SKM-1 treated with dmso at 0.1 percent for 144 hours (cell line): ENCODE data around the gene DOK6.

Experiments
- DNase-seq: peaks from one replicate; lab custom pipeline; 2025; ENCODE audit not compliant: unreplicated experiment; lab: John Stamatoyannopoulos, UW

The DOK6 gene

GRCh38 chr18:69537183-69537582, 136.5 kb downstream of the DOK6 start:
- DNase-seq = no peak

DNA sequence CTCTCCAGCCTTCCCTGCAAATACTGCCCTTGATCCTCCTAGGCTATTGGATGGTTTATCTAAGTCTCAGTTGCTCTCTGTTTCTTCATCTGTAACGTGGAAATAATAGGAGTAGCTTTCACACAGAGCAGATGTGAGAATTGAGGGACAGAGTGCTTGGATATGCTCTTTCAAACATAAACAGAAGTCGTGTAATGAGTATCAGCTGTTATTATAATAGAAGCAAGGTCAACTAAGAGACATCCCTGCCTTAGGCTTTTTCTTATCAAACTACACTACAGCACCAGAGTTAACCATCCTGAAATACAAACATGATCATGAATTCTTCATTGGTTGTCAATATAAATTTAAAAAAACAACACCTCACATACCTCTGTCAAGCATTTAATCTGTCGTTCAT, 138.2 kb downstream of the DOK6 start:
- DNase-seq = no peak

DNA sequence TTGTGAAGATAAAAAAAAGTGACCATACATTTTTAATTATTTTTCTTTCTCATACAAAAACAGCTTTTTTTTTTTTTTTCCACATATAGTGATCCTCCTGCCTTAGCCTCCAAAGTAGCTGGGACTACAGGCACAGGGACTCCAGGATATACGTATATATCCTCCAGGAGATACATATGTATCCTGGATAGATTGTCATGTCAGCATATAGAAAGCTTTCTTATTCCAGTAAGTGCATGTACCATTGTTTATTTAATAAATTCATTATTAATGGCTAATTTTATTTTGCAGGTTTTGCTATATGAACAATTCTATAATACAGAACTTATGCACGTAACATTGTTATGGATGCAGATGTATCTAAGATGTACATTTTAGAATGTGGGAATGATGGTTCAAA, 138.7 kb downstream of the DOK6 start:
- DNase-seq = no peak

- DNase-seq = no peak
These were observed 155.5 kb downstream of the DOK6 start for GRCh38 chr18:69556228-69556627.

DNA sequence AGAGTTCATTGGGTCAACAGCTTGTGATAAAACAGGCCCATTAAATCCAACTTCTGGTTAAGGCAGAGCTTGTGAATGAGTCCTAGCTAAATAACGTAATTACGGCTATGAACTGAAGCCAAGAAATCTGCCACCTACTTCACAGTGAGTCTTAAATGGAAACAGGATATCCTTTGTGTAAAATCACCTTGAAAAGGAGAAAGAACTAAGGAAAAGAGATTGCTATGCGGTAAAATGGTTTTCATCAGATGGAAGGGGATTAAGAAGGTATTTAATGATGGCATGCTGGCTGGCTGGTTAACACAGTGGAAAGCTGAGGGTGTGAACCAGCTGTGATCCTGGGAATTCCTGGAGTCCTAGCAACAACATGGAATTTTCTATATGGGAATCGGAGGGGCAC, 156.6 kb downstream of the DOK6 start:
- DNase-seq = no peak

DNA sequence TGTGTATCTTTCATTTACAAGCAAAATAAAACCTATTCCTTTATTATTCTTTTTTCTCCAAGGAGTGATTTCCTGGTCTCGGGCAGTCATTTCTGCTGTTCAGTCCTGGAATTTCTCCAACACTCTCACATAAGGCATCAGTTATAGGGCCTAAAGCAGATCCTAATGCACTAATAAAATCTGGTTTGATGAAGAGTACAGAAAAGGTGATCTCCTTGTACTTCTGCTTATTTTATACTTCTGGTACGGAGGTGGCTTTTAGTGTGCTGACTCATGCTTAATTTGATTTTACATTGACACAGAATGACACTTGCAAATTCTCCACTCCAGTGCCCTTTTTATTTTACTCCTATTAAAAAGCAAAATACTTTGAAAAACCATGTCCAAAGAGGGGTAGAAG, 157.4 kb downstream of the DOK6 start:
- no peak for DNase-seq

DNA sequence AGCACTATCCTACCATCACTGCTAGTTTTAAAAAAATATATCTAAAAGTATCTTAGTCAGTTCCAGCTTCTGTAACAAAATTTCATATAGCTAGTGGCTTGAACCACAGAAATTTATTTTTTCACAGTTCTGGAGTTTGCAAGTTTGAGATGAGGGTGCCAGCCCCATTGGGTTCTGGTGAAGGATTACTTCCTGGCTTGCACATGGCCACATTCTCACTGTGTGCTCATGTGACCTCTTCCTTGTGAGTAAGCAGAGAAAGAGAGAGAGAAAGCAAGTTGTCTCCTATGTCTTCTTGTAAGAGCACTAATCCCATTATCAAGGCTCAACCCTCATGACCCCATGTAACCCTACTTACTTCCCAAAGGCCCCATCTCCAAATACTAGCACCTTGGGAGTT, 158.9 kb downstream of the DOK6 start:
- no peak for DNase-seq

DNA sequence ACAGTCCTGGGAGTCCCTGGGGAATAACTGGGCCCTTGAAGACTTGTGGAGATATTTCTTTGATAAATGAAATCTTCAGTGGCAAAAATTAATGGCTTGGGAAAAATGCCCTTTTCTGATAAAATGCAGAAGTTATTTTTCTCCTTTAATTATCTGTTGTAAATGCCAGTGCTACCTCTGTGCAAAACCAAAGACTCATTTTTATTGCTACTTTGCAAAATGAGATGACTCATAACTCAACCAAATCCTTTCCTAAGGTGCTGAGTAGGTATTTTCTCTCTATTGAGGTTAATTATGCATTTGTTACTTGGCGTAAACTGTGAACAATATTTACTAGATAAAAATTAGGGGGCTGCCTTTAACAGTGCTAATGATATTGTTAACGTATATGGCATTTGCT, 163.9 kb downstream of the DOK6 start:
- no peak for DNase-seq

DNA sequence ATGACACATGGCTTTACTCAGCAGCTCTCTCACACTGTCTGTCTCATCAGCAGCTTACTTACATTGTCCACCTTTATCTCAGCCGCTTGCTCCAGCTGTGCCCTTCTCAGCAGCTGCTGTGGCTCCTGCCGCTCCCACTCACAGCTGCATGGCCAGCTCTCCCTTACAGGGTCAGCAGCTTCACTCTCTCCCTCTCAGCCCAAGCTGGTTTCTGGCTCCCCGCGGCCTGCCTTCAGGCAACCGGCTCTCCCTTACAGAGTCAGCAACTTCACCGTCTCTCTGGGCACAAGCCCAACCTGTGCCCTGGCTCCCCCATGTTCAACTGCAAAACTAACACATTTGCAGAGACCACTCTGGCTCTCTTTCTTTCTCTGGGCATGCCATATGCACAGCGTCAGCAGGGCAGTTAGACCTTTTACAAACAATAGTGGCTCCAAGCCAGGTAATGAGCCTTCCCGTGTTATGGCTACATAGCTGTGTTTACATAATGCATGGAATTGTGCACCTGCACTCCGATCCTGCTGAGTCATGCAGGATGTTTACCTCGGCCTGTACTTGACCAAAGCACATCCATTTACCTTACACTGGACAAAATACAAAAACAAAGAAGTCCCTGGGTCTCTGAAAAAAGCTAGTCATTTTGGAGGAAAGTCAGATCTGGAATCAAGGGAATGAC, 167.3 kb downstream of the DOK6 start:
- no peak for DNase-seq

DNA sequence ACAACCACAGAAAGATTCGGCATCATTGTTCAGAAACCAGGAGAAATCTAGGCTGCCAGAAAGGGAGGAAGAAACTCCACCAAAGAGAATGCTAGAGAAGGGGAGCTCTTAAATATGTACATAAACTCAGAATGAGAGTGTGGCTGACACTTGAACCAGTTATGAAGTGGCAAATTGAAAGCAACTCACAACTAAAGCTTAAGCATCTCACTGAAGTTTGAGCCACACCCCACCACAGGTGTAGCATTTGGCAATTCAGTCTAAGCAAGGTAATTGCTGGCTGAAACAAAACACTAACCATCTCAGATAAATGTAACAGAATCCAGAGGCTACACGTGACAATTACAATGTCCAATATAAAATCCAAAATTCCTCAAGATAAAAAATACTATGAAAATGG, 168.4 kb downstream of the DOK6 start:
- DNase-seq = no peak

GRCh38 chr18:69574401-69574800, 173.7 kb downstream of the DOK6 start:
- no peak for DNase-seq

DNA sequence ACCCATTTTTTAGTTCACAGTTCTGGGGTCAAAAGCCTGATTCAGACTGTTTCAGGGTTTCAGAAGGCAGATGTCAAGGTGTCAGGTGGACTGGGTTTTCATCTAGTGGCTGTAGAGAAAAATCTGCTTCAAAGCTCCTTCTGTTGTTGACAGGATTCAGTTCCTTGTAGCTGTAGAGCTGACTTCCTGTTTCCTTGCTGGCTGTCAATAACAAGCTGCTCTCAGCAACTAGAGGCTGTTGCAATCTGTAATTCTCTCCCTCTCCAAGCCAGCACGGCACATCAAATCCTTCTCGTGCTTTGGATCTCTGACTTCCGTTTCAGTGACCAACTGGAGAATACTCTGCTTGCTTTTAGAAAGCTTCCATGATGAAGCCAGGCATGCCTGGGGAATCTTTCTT, 179.4 kb downstream of the DOK6 start:
- DNase-seq = peak; percentile 62

DNA sequence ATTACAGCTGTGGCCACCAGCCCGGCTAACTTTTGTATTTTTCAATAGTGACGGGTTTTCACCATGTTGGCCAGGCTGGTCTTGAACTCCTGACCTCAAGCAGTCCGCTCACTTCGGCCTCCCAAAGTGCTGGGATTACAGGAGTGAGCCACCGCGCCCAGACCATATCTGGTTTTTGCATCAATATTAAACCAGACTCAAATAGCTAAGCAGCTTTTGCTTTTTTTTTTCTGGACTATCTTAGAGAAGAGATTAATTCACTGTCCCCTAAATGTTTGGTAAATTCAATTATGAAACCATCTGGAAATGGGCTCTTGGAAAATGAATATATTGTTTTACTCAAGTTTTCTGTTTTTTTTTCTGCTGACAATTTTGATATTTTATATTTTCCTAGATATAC, 183.7 kb downstream of the DOK6 start:
- no peak for DNase-seq

DNA sequence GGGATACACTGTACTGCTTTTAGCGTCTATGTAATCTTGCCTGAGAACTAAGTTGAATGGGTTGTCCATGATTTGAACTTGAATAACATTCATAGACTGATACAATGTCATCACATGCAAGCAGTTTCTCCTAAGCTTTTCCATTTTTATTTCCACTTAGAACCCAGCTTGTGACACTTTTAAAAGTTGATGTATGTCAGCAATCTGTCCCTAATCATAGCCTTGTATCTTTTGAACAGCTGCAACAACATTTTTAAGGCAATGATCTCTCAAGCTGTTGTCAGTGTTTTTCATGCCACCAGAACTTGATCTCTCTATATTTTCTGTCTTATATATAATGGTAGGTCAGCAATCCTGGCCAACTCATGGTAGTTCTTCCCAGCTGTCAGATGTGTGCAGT, 185.0 kb downstream of the DOK6 start:
- DNase-seq = no peak

DNA sequence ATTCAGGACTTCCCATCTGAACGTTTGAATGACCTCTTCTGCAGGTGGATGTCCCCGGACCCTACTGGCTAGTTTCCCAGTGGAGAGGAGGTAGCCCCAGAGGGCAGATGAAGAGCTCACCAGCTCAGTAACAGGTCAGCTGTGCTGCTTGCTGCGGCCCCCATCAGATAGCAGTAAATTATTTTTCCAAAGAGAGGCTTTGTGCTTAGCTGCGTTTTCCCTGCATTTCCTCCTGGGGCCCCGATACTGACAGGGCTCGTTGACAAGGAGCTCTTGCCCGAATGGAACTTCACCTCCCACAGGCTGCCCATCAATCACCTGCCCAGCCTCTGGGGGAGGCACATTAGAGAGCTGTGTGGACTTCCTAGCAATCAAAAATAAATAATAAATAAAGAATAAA, 185.8 kb downstream of the DOK6 start:
- DNase-seq = no peak

DNA sequence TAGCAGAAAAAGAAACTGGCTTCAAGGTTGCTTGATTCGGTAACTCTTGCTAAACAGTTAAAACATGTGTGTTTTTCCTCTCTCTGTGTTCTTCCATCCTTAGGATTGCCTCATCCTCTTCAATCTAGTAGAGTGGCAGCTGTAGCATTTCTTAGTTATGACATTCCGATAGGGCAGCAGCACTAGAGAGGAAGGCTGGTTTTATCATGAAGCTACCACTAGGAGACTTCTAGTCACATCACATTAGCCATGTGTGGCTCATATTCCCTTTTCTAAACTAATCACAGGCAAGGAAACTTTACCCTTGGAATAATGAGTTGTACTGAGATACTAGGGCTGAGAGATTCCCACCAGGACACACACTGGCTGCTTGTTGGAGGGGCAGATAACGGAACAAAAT, 187.6 kb downstream of the DOK6 start:
- DNase-seq = no peak

GRCh38 chr18:69590150-69590549, 189.5 kb downstream of the DOK6 start:
- no peak for DNase-seq

GRCh38 chr18:69596345-69596744, 195.7 kb downstream of the DOK6 start:
- no peak for DNase-seq

DNA sequence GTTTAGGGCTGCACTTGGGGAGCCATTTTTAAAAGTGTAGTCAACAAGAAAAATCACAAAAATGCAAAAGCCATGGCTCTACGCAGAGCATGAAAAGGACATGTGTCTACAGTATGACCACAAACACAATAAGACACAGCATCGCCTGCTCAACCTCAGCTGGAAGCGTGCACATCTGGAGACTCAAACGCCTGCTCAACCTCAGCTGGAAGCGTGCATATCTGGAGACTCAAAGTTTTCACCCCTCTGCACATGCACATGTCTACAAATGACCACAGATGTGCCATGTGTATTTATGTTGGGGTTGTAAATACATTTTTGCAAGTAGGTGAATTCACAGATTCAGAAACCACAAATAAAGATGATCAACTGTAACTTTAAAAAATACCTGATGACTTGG, 196.9 kb downstream of the DOK6 start:
- DNase-seq = no peak

GRCh38 chr18:69599377-69599776, 198.7 kb downstream of the DOK6 start:
- DNase-seq = no peak

DNA sequence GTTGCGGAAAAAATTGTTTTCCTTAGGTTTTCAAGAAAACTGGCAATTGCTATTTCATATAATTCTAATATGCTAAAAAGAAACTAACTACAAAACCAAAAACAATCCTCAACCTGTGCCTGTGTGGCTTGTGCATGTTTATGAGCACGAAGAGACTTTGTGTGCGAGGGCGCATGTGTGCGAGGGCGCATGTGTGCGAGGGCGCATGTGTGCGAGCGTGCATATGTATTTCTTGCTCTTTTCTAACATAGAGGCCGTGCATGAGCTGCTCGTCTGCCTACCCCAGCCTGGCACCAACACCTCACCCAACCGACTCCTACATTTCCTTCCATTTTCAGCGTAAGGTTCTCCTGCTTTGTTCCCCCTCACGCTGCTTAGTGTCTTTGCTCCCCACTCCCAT, 211.6 kb downstream of the DOK6 start:
- DNase-seq = no peak

- no peak for DNase-seq
These were observed 215.4 kb downstream of the DOK6 start for GRCh38 chr18:69616114-69616513.

DNA sequence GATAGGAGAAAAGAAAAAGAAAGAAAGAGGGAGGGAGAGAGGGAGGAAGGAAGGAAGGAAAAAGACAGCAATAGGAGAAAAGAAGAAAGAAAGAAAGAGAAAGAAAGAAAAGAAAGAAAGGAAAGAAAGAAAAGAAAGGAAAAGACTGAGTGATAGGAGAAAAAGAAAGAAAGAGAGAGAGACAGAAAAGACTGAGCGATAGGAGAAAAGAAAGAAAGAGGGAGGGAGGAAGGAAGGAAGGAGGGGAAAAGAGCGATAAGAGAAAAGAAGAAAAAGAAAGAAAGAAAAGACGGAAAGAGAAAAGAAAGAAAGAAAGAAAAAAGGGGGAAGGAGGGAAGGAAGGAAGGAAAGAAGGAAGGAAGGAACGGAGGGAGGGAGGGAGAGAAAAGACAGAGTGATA, 216.7 kb downstream of the DOK6 start:
- no peak for DNase-seq

DNA sequence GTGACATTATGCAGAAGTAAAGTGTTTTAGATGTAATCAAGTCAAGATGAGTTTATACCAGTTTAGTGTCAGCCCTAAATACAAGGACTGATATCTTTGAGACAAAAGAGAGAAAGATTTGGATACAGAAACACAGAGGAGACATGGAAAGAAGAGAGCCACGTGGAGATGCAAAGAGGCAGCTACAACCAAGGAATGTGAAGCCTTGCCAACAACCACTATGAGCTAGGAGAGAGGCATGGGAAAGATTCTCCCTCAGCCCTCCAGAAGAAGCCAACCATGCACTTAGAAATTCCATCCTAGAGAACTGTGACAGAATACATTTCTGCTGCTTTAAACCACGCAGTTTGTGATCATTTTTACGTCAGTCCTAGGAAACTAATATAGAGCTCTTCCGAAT, 217.2 kb downstream of the DOK6 start:
- DNase-seq = no peak
